Measurements from ENCODE around the gene PERM1.
"Not testable (repeated sequence)": the region's sequence is repeated elsewhere in the genome, so short reads cannot be mapped to it uniquely, and the experiment has no call there.

Gene PERM1

GRCh38 chr1:978069-978834, 3.6 kb downstream of the PERM1 start:
- no peak for DNase-seq

GRCh38 chr1:976791-977190, 5.1 kb downstream of the PERM1 start:
- DNase-seq: not testable (repeated sequence)

GRCh38 chr1:975896-976683, 5.8 kb downstream of the PERM1 start:
- peak in 4 of 5 experiments; percentile 28 to 69 (median 50) for DNase-seq

GRCh38 chr1:975365-975764, 6.5 kb downstream of the PERM1 start:
- DNase-seq: no peak

GRCh38 chr1:974687-975328, 7.1 kb downstream of the PERM1 start:
- DNase-seq: no peak

- DNase-seq: no peak
These were observed 7.6 kb downstream of the PERM1 start for GRCh38 chr1:974293-974640.

- DNase-seq: no peak
These were observed 8.2 kb downstream of the PERM1 start for GRCh38 chr1:973459-974292.

GRCh38 chr1:972726-973458, 9.0 kb downstream of the PERM1 start:
- no peak for DNase-seq

- no peak for DNase-seq
These were observed 10.0 kb downstream of the PERM1 start for GRCh38 chr1:971751-972506.

- no peak for DNase-seq
These were observed 10.7 kb downstream of the PERM1 start for GRCh38 chr1:970973-971730.

- no peak for DNase-seq
These were observed 11.5 kb downstream of the PERM1 start for GRCh38 chr1:970242-970972.

GRCh38 chr1:969260-969855, 12.5 kb downstream of the PERM1 start:
- no peak for DNase-seq

GRCh38 chr1:967466-968343, 14.2 kb downstream of the PERM1 start:
- no peak for DNase-seq

GRCh38 chr1:966704-967300, 15.1 kb downstream of the PERM1 start:
- peak; percentile 49 to 82 (median 62) for DNase-seq

- no peak for DNase-seq
These were observed 15.7 kb downstream of the PERM1 start, which contains the start of gene PLEKHN1 for GRCh38 chr1:966135-966703. PLEKHN1 (plus strand) TSS chr1:966482; CDS start chr1:966532, 50 bp downstream.

- DNase-seq: no peak
These were observed 16.3 kb downstream of the PERM1 start for GRCh38 chr1:965526-966134.
